Measurements from ENCODE around the gene MVB12B. TPM values are rescaled to one million over a fixed set of nuclear protein-coding genes. Genes with fewer than 3 reads are reported as not detected.

Gene MVB12B
- total RNA-seq, 1 experiment from 2014 or later: 5.8 TPM

DNA sequence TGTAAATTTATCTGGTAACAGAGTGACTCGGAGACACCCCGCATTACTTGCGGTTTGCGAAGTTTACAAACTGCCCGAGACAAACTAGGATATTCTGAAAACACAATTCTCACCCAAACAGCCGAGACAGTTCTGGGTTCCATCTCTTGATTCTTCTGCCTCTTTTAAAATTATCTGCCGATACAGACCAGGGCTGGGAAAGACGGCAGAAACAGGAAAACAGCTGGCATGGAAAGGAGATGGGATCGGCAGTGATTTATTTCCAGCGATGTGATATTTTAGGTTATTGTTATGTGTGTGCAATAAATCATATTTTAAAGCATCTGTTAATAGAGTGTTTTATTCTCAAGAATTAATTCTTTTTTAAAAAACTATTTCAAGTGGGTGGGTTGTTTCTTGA, 193.8 kb downstream of the MVB12B start:
- Histone ChIP-seq H3K79me1 (ENCODE audit: insufficient read depth, low read depth, low read length, poor library complexity, severe bottlenecking) (no peaks in the 10 kb centered on the region), H2BK15ac (ENCODE audit: low read depth, low read length) (no peak overlapping the region), H3K9me3 (ENCODE audit: control insufficient read depth, low read depth, low read length) (no peaks in the 10 kb centered on the region), H3K18ac (ENCODE audit: insufficient read length, low read depth, low read length) (no peak overlapping the region), H3K27me3 (ENCODE audit: insufficient read depth, low read length) (no peaks in the 10 kb centered on the region; the same call in 1 of the 2 replicates), H4K91ac (ENCODE audit: insufficient read length, low read depth, low read length) (no peak overlapping the region), H3K23me2 (ENCODE audit: insufficient read length, low read depth, low read length, poor library complexity, severe bottlenecking) (no peaks in the 10 kb centered on the region), H3T11ph (ENCODE audit: low read length) (no peak overlapping the region), H4K8ac (replicated peaks; ENCODE audit: insufficient read length, low read depth, low read length) (no peak overlapping the region), H2BK12ac (ENCODE audit: insufficient read length, low read depth, low read length) (no peak overlapping the region), H3K4me1 (ENCODE audit: insufficient read depth, low read length) (peaks cover 3% of the 10 kb centered on the region; the same call in 1 of the 2 replicates), H3K56ac (ENCODE audit: insufficient read length, low read depth, low read length) (no peak overlapping the region), H3K27ac (ENCODE audit: insufficient read length, low read depth, low read length) (no peak overlapping the region), H2BK20ac (ENCODE audit: low read depth, low read length, poor library complexity, severe bottlenecking) (no peak overlapping the region), H2AK5ac (ENCODE audit: insufficient read length, low read length) (no peak overlapping the region), H3K4ac (ENCODE audit: low read depth, low read length) (no peak overlapping the region), H2AFZ (ENCODE audit: low read length) (no peak overlapping the region), H3K14ac (ENCODE audit: insufficient read depth, low read length) (no peak overlapping the region), H4K5ac (ENCODE audit: insufficient read length, low read depth, low read length) (no peak overlapping the region), H3K9ac (ENCODE audit: extremely low read depth, insufficient read length, low read length) (no peak overlapping the region), H3K23ac (ENCODE audit: insufficient read length, low read depth, low read length) (no peak overlapping the region), H2BK120ac (ENCODE audit: low read depth, low read length, poor library complexity, severe bottlenecking) (no peak overlapping the region), H2BK5ac (ENCODE audit: insufficient read length, low read length) (no peak overlapping the region), H3K4me2 (ENCODE audit: insufficient read depth, insufficient read length, low read length) (no peak overlapping the region), H3K79me2 (ENCODE audit: insufficient read depth, low read length) (no peaks in the 10 kb centered on the region), H4K20me1 (ENCODE audit: control insufficient read depth, insufficient read depth, insufficient read length) (no peaks in the 10 kb centered on the region)
- WGBS (ENCODE audit: extremely low coverage, insufficient read length, low lambda C conversion rate): no CpG with 5 or more reads among the region's 10 CpGs
- Mint-ChIP-seq H3K9me3 (no peaks in the 10 kb centered on the region), H3K4me1 (peaks cover 18 to 38% of the 10 kb centered on the region in 2 experiments), H3K27me3 (ENCODE audit: low read depth) (peaks cover 51% of the 10 kb centered on the region), H3K4me3 (no peak overlapping the region), H3K27ac (no peak overlapping the region), H3K36me3 (ENCODE audit: insufficient read depth in 1 of 3, low read depth in 3 of 3) (no peaks in the 10 kb centered on the region)
- DNase-seq: no peak
- TF ChIP-seq, protein P1, sequence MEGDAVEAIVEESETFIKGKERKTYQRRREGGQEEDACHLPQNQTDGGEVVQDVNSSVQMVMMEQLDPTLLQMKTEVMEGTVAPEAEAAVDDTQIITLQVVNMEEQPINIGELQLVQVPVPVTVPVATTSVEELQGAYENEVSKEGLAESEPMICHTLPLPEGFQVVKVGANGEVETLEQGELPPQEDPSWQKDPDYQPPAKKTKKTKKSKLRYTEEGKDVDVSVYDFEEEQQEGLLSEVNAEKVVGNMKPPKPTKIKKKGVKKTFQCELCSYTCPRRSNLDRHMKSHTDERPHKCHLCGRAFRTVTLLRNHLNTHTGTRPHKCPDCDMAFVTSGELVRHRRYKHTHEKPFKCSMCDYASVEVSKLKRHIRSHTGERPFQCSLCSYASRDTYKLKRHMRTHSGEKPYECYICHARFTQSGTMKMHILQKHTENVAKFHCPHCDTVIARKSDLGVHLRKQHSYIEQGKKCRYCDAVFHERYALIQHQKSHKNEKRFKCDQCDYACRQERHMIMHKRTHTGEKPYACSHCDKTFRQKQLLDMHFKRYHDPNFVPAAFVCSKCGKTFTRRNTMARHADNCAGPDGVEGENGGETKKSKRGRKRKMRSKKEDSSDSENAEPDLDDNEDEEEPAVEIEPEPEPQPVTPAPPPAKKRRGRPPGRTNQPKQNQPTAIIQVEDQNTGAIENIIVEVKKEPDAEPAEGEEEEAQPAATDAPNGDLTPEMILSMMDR (conservative IDR thresholded peaks at IDR 0.05): no peak
